ENCODE results near the gene LLPH. TPM values are rescaled to one million over a fixed set of nuclear protein-coding genes. Genes with fewer than 3 reads are reported as not detected.

The LLPH gene
- total RNA-seq, 1 donor from 2014 or later: 19.9 TPM

DNA sequence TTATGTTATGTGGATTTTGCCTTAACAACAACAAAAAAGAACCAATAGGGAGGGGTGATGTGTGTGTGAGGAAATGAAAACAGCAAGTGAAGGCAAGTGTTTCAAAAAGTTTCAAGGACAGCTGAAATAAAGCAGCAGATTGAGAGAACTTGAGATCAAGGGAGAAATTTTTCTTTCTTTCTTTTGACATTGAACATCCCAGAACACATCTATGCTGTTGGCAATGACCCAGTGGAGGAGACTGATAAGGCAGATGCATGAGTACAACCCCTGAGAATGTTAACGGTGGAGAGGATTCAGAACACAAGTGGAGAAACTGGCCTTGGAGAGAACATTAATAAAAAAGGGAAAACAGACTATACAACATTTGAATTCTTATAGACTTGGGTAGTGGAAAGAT is 2.9 kb downstream of the LLPH start:
- Histone ChIP-seq H3K27ac (no peak overlapping the region), H3K36me3 (no peaks in the 10 kb centered on the region), H3K4me2 (no peak overlapping the region), H3K79me2 (ENCODE audit: low read depth) (peaks cover 32% of the 10 kb centered on the region), H3K9ac (no peak overlapping the region), H3K9me3 (ENCODE audit: low read depth) (no peaks in the 10 kb centered on the region), H3F3A (ENCODE audit: low read depth) (no peaks in the 10 kb centered on the region), H3K27me3 (no peaks in the 10 kb centered on the region), H3K4me1 (peaks cover 9% of the 10 kb centered on the region), H2AFZ (replicated peaks) (no peak overlapping the region), H3K4me3 (no peak overlapping the region), H4K20me1 (ENCODE audit: low read depth) (no peaks in the 10 kb centered on the region)
- peaks cover 23% of the 10 kb centered on the region for H3K4me1 Mint-ChIP-seq
- no peaks in the 10 kb centered on the region for H3K9me3 Mint-ChIP-seq
- peaks cover 17% of the 10 kb centered on the region for H3K36me3 Mint-ChIP-seq
- H3K27me3 Mint-ChIP-seq (ENCODE audit: insufficient read depth, low read depth): peaks cover 2% of the 10 kb centered on the region
- H3K4me3 Mint-ChIP-seq: no peak overlapping the region
- no peak for DNase-seq (ENCODE audit: low spot score)
- no peak overlapping the region for H3K27ac Mint-ChIP-seq
- TF ChIP-seq, protein P1, sequence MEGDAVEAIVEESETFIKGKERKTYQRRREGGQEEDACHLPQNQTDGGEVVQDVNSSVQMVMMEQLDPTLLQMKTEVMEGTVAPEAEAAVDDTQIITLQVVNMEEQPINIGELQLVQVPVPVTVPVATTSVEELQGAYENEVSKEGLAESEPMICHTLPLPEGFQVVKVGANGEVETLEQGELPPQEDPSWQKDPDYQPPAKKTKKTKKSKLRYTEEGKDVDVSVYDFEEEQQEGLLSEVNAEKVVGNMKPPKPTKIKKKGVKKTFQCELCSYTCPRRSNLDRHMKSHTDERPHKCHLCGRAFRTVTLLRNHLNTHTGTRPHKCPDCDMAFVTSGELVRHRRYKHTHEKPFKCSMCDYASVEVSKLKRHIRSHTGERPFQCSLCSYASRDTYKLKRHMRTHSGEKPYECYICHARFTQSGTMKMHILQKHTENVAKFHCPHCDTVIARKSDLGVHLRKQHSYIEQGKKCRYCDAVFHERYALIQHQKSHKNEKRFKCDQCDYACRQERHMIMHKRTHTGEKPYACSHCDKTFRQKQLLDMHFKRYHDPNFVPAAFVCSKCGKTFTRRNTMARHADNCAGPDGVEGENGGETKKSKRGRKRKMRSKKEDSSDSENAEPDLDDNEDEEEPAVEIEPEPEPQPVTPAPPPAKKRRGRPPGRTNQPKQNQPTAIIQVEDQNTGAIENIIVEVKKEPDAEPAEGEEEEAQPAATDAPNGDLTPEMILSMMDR (IDR thresholded peaks at IDR 0.05): no peak
- TF ChIP-seq EZH2phosphoT487 (IDR thresholded peaks at IDR 0.05) (no peak), EZH2 (IDR thresholded peaks at IDR 0.05) (no peak)

DNA sequence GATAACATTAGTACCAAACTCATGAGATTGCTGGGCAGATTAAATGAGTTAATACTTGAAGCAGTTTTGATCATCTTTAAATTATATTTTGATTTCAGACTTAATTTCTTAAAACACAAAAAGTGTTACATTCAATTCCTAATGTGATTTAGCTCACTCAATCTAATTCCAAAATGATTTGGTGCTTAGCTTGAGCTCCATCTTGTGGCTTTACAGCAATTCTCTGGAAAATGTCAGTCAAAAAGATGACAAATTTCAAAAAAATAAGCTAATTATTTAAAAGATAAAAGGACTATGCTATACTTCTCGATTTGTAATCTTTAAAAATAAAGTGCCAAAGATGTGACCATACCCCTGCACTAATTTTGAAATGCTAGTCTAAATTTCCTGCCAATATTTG is 10.1 kb downstream of the LLPH start:
- H3K36me3 ChIP-seq: no peaks in the 10 kb centered on the region
- Mint-ChIP-seq H3K4me1 (no peaks in the 10 kb centered on the region), H3K9me3 (no peaks in the 10 kb centered on the region), H3K27ac (no peak overlapping the region), H3K27me3 (ENCODE audit: insufficient read depth, low read depth) (peaks cover 2% of the 10 kb centered on the region), H3K4me3 (no peak overlapping the region), H3K36me3 (peaks cover 9% of the 10 kb centered on the region)
- H3K4me1 ChIP-seq: peaks cover 4% of the 10 kb centered on the region
- DNase-seq (ENCODE audit: low spot score): no peak
- no peaks in the 10 kb centered on the region for H3K9me3 ChIP-seq (ENCODE audit: low read depth)
- no peak overlapping the region for H3K9ac ChIP-seq
- H3K27me3 ChIP-seq: no peaks in the 10 kb centered on the region
- H3K79me2 ChIP-seq (ENCODE audit: low read depth): no peaks in the 10 kb centered on the region
- H4K20me1 ChIP-seq (ENCODE audit: low read depth): no peaks in the 10 kb centered on the region
- H3K4me2 ChIP-seq: no peak overlapping the region
- H3K4me3 ChIP-seq: no peak overlapping the region
- no peak overlapping the region for H2AFZ ChIP-seq (replicated peaks)
- H3K27ac ChIP-seq: no peak overlapping the region
- peaks cover 7% of the 10 kb centered on the region for H3F3A ChIP-seq (ENCODE audit: low read depth)
- TF ChIP-seq, protein P1 (IDR thresholded peaks at IDR 0.05): peak; percentile 33
- TF ChIP-seq EZH2 (IDR thresholded peaks at IDR 0.05): no peak

DNA sequence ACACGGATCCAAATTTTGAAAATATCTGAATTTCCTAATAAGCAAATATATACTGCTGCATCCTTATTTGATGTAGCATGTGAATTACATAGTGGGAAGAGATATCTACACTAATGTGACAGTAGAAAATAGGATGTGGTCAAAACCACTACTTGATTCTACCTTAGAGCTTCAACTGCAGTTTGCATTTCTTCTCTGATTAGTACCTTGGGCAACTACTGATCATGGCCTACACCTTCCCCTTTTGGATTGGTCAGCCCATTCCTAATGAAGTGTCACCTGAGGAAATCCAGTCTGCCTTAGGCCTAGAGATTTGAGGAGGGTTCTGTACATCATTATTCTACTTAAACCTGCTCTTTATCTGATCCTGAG is 10.7 kb downstream of the LLPH start:
- no peak overlapping the region for H3K9ac ChIP-seq
- H3K27ac ChIP-seq: no peak overlapping the region
- H3K4me3 ChIP-seq: no peak overlapping the region
- H3K4me2 ChIP-seq: no peak overlapping the region
- H3K27me3 ChIP-seq: no peaks in the 10 kb centered on the region
- H3K9me3 ChIP-seq (ENCODE audit: low read depth): no peaks in the 10 kb centered on the region
- H2AFZ ChIP-seq (replicated peaks): no peak overlapping the region
- H3K79me2 ChIP-seq (ENCODE audit: low read depth): no peaks in the 10 kb centered on the region
- no peaks in the 10 kb centered on the region for H4K20me1 ChIP-seq (ENCODE audit: low read depth)
- no peak overlapping the region for H3K27ac Mint-ChIP-seq
- peaks cover 6% of the 10 kb centered on the region for H3K36me3 Mint-ChIP-seq
- H3K36me3 ChIP-seq: no peaks in the 10 kb centered on the region
- H3K4me3 Mint-ChIP-seq: no peak overlapping the region
- H3F3A ChIP-seq (ENCODE audit: low read depth): peaks cover 7% of the 10 kb centered on the region
- H3K9me3 Mint-ChIP-seq: no peaks in the 10 kb centered on the region
- no peak for DNase-seq (ENCODE audit: low spot score)
- H3K4me1 ChIP-seq: peaks cover 4% of the 10 kb centered on the region
- TF ChIP-seq EZH2phosphoT487 (IDR thresholded peaks at IDR 0.05): no peak
- TF ChIP-seq, protein P1 (IDR thresholded peaks at IDR 0.05): no peak
- no peak for TF ChIP-seq EZH2 (IDR thresholded peaks at IDR 0.05)
- no peaks in the 10 kb centered on the region for H3K4me1 Mint-ChIP-seq
- H3K27me3 Mint-ChIP-seq (ENCODE audit: insufficient read depth, low read depth): peaks cover 2% of the 10 kb centered on the region

Measured in neural progenitor cell (in vitro differentiated cells).